ENCODE data around the gene FBXL15.

DNA sequence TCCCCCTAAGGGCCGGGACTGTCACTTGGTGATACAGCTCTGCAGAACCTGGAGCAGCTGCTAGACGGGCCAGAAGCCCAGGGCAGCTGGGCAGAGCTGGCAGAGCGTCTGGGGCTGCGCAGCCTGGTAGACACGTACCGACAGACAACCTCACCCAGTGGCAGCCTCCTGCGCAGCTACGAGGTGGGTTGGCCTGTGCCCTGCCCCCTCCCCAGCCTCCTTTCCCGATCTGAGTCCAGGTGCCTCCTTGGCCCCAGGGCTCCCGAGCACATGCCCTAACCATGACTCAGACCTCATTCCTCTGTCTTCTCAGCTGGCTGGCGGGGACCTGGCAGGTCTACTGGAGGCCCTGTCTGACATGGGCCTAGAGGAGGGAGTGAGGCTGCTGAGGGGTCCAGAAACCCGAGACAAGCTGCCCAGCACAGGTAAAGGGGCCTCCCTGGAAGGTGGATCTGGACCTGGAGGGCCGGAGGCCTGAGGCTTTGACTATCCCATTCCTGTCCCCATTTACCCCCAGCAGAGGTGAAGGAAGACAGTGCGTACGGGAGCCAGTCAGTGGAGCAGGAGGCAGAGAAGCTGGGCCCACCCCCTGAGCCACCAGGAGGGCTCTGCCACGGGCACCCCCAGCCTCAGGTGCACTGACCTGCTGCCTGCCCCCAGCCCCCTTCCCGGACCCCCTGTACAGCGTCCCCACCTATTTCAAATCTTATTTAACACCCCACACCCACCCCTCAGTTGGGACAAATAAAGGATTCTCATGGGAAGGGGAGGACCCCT lies 18.7 kb upstream of the FBXL15 start:
- TF ChIP-seq, protein P1, sequence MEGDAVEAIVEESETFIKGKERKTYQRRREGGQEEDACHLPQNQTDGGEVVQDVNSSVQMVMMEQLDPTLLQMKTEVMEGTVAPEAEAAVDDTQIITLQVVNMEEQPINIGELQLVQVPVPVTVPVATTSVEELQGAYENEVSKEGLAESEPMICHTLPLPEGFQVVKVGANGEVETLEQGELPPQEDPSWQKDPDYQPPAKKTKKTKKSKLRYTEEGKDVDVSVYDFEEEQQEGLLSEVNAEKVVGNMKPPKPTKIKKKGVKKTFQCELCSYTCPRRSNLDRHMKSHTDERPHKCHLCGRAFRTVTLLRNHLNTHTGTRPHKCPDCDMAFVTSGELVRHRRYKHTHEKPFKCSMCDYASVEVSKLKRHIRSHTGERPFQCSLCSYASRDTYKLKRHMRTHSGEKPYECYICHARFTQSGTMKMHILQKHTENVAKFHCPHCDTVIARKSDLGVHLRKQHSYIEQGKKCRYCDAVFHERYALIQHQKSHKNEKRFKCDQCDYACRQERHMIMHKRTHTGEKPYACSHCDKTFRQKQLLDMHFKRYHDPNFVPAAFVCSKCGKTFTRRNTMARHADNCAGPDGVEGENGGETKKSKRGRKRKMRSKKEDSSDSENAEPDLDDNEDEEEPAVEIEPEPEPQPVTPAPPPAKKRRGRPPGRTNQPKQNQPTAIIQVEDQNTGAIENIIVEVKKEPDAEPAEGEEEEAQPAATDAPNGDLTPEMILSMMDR (IDR thresholded peaks at IDR 0.05): no peak
- no peak for TF ChIP-seq POLR2A (IDR thresholded peaks at IDR 0.05)

Data from thyroid gland (tissue), 4 donors.